ENCODE results near the gene MAP7D3.

GRCh38 chrX:136186023-136186413 is 65.2 kb downstream of the MAP7D3 start:
- TF ChIP-seq CEBPB (IDR thresholded peaks at IDR 0.05; ENCODE audit: borderline replicate concordance in 1 of 2, low read depth in 2 of 2, low read length in 2 of 2) (no peak), CTCF (IDR thresholded peaks at IDR 0.05 in 2 of 3, conservative IDR thresholded peaks at IDR 0.05 in 1 of 3; ENCODE audit: control insufficient read depth in 2 of 3, extremely low read depth in 1 of 3, insufficient read depth in 1 of 3, low read depth in 3 of 3, low read length in 3 of 3) (no peak)

All from GM12878 (cell line).